ENCODE results near the gene ZNF593.

The ZNF593 gene

DNA sequence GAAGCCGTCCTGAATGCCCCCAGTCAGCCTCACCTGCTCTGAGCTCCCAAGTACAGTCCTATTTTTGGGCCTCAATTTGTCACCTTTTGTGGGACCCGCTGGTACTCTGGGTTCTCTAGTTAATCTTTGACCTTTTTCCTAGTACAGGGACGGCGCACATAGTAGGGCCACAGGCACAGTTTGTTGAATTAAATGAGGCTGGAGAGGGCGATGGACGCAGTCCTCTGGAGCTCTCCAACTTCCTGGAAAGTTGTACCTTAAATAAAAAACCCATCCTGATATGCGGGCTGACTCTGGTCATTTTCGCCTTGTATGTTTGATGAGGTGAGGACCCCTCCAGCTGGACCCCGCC, 6.0 kb upstream of the ZNF593 start:
- peak overlapping the region; percentile 91 for H3K4me2 ChIP-seq (ENCODE audit: low read length)
- no peaks in the 10 kb centered on the region for H4K20me1 ChIP-seq (ENCODE audit: insufficient read depth, low read length)
- no peak for TF ChIP-seq EZH2phosphoT487 (IDR thresholded peaks at IDR 0.05; ENCODE audit: low read depth)
- TF ChIP-seq, protein P1, sequence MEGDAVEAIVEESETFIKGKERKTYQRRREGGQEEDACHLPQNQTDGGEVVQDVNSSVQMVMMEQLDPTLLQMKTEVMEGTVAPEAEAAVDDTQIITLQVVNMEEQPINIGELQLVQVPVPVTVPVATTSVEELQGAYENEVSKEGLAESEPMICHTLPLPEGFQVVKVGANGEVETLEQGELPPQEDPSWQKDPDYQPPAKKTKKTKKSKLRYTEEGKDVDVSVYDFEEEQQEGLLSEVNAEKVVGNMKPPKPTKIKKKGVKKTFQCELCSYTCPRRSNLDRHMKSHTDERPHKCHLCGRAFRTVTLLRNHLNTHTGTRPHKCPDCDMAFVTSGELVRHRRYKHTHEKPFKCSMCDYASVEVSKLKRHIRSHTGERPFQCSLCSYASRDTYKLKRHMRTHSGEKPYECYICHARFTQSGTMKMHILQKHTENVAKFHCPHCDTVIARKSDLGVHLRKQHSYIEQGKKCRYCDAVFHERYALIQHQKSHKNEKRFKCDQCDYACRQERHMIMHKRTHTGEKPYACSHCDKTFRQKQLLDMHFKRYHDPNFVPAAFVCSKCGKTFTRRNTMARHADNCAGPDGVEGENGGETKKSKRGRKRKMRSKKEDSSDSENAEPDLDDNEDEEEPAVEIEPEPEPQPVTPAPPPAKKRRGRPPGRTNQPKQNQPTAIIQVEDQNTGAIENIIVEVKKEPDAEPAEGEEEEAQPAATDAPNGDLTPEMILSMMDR (IDR thresholded peaks at IDR 0.05; ENCODE audit: low read depth, low read length), result no peak
- no peaks in the 10 kb centered on the region for H3K9me3 ChIP-seq (ENCODE audit: insufficient read depth, low read length)
- H3K4me3 ChIP-seq (ENCODE audit: low read length), result peak overlapping the region; percentile 85
- H3K36me3 ChIP-seq (replicated peaks; ENCODE audit: low read depth, low read length), result no peaks in the 10 kb centered on the region
- peaks cover 11% of the 10 kb centered on the region for H3K4me1 ChIP-seq (ENCODE audit: low read length)
- H3K79me2 ChIP-seq (ENCODE audit: low read length), result no peaks in the 10 kb centered on the region
- H3K9ac ChIP-seq (ENCODE audit: low read length), result peak overlapping the region; percentile 72
- no peaks in the 10 kb centered on the region for H3K27me3 ChIP-seq (ENCODE audit: low read depth, low read length)
- H3K27ac ChIP-seq (ENCODE audit: low read length), result no peak overlapping the region
- H2AFZ ChIP-seq (ENCODE audit: low read depth, low read length), result peak overlapping the region; percentile 97

DNA sequence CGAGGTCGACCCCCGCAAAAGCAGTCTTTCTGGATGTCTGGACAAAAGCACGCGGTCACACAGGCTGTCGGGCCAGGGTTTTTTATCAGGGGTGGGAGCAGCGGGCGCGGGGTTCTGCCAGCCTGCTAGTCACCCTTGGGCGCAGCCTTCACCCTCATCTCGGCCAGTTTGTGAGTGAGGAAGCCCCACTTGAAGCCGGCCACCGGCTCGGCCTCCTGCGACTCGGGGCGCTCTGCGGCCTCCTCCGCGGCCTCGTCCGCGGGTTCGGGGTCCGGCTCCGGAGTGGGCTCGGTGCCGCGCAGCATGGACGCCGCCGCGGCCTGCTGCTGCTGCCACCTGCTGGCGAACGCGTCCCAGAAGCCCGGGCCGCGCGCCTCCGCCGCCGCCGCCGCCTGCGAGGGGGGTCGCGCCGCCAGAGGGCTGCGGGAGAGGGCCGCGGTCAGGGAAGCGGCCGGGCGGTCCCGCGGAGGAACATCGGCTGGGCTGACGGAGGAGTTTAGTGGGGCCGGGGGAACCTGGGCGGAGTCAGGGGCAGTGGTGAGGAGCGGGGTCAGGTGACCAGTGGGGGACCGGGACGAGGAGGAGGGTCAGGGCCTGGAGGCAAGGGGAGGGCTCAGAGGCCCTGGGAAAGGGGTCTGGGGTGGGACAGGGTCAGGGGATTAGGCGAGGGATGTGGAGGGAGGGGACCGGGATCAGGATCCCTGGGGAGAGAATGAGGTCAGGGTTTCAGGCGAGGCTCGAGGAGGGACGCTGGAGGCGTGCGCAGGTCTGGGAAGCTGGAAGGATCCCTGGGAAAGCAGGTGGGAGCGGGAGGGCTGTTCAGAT, 5.5 kb upstream of the ZNF593 start:
- peak overlapping the region; percentile 85 for H3K4me3 ChIP-seq (ENCODE audit: low read length)
- peaks cover 12% of the 10 kb centered on the region for H3K4me1 ChIP-seq (ENCODE audit: low read length)
- TF ChIP-seq EZH2phosphoT487 (IDR thresholded peaks at IDR 0.05; ENCODE audit: low read depth), result no peak
- TF ChIP-seq, protein P1 (IDR thresholded peaks at IDR 0.05; ENCODE audit: low read depth, low read length), result peak; percentile 49
- H3K9ac ChIP-seq (ENCODE audit: low read length), result peak overlapping the region; percentile 72
- H2AFZ ChIP-seq (ENCODE audit: low read depth, low read length), result peak overlapping the region; percentile 97
- no peaks in the 10 kb centered on the region for H3K27me3 ChIP-seq (ENCODE audit: low read depth, low read length)
- H3K4me2 ChIP-seq (ENCODE audit: low read length), result peak overlapping the region; percentile 91
- no peaks in the 10 kb centered on the region for H3K79me2 ChIP-seq (ENCODE audit: low read length)
- no peaks in the 10 kb centered on the region for H3K9me3 ChIP-seq (ENCODE audit: insufficient read depth, low read length)
- H3K27ac ChIP-seq (ENCODE audit: low read length), result no peak overlapping the region
- no peaks in the 10 kb centered on the region for H3K36me3 ChIP-seq (replicated peaks; ENCODE audit: low read depth, low read length)
- no peaks in the 10 kb centered on the region for H4K20me1 ChIP-seq (ENCODE audit: insufficient read depth, low read length)

DNA sequence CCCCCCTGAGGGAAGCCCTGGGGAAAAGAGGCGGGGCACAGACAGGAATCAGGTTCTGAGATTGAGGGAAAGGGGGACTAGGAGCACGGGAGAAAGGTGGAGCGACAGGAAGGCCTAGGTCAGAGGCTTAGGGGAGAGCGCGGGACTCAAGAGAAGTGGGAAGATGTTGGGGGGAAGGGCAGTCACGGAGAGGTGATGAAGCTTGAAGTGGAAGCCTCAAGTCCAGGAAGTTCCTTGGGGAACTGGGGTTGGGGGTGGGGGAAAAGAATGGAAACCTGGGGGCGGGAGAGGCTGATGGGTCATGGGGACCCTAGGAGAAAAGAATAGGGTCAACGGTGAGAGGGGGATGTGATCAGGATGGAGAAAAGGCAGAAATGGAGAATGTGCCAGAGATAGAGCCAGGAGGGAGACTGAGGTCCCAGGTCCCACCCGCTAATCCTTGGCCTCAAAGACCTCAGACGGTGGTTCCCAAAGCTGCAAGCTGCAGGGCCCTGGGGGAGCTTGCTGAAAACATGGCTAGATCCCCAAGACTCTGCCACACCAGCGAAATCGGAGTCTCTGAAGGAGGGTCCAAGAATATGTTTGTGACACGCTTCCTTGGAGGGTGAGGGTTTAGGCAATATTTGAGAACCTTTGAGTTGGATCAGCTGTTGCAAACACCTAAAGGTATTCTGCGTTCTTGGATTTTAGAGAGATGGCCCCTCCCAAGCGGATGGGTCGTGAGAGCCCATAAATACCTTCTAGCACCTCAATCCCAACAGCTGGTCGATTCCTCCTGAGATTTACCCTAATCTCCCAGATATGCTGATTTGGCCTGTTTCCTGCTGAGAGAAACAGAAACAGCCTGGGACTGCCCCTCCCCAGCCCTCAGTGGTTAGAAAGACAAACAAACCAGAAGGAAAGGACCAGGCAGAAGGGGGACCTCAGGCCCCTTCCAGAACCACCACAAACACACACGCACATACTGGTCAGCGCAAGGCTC, 4.6 kb upstream of the ZNF593 start:
- no peak for TF ChIP-seq EZH2phosphoT487 (IDR thresholded peaks at IDR 0.05; ENCODE audit: low read depth)
- TF ChIP-seq, protein P1 (IDR thresholded peaks at IDR 0.05; ENCODE audit: low read depth, low read length), result no peak
- Histone ChIP-seq H3K9ac (ENCODE audit: low read length) (peak overlapping the region; percentile 72; the same call in 1 of the 2 replicates), H3K79me2 (ENCODE audit: low read length) (peaks cover 4% of the 10 kb centered on the region), H3K9me3 (ENCODE audit: insufficient read depth, low read length) (no peaks in the 10 kb centered on the region), H3K36me3 (replicated peaks; ENCODE audit: low read depth, low read length) (no peaks in the 10 kb centered on the region), H2AFZ (ENCODE audit: low read depth, low read length) (peak overlapping the region; percentile 97), H4K20me1 (ENCODE audit: insufficient read depth, low read length) (no peaks in the 10 kb centered on the region), H3K4me1 (ENCODE audit: low read length) (peaks cover 15% of the 10 kb centered on the region), H3K27me3 (ENCODE audit: low read depth, low read length) (no peaks in the 10 kb centered on the region), H3K4me2 (ENCODE audit: low read length) (peak overlapping the region; percentile 91), H3K27ac (ENCODE audit: low read length) (no peak overlapping the region), H3K4me3 (ENCODE audit: low read length) (peak overlapping the region; percentile 85)
